GM19397 (cell line): ENCODE data around the gene PDE5A.

Experiments used
- ATAC-seq: cut with Tn5 transposase; IDR thresholded peaks from one replicate; pipeline ENCODE4 v1.9.1; 2021; ENCODE audit warnings: mild to moderate bottlenecking, moderate library complexity; ENCODE audit not compliant: unreplicated experiment

PDE5A gene

DNA sequence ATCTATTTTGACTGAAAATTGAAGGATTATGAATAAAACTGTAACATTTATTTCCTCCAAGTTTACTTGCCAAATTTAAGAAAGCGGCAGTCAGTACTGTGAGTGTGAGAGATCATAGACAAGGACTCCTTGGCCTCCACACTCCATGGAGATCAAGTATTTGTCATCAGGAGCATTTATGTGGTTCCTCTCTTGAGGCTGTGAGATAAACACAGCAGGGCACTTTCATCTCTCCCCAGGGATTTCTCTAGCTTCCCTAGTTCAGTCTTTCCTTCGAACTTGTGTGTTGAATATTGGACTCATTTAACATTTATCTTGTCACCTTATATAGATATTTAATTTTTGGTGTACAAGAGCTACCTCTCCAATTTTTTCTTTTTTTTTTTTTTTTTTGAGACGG, 40.8 kb downstream of the PDE5A start:
- ATAC-seq = no peak

DNA sequence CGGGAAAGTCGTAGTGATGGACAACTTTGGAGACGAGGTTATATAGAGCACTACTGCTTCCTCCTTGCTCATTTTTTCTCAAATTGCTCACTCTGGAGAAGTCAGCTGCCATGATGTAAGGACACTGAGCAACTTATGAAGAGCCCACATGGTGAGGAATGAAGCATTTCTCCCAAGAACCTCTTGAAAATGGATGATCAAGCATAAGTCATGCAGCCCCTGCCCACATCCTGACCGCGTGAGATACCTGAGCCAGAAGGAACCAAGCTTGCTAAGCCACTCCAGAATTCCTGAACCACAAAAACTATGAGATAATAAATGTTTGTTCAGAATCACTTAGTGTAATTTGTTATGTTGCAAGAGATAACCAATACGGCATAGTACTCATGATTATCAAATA, 42.8 kb downstream of the PDE5A start:
- no peak for ATAC-seq

DNA sequence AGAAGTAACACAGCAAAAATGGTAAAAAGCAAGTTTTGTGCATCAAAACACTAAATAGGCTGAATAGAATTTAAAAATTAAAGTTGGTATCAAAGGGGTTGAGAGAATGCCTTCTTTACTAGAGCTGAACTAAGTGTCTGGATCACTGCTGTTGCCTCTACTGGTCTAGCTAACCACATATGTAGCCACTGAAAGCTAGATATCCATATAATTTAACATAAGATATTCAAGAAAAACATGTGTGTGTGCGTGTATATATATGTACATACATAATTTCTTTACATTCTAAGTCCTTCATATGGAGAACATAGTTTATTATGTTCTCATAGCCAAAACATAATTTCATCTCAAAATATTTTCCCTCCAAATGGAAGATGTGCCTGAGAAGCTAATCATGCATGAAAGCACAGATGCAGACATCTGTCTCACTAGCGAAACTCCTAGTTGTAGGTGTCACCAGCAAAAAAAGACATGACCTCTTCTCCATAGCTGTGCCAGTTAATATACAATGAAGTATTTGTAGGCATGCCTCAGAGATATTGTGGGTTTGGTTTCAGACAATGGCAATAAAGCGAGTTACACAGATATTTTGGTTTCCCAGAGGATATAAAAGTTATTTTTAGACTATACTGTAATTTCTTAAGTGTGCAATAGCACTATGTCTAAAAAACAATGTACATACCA, 47.3 kb downstream of the PDE5A start:
- ATAC-seq = peak; percentile 53

DNA sequence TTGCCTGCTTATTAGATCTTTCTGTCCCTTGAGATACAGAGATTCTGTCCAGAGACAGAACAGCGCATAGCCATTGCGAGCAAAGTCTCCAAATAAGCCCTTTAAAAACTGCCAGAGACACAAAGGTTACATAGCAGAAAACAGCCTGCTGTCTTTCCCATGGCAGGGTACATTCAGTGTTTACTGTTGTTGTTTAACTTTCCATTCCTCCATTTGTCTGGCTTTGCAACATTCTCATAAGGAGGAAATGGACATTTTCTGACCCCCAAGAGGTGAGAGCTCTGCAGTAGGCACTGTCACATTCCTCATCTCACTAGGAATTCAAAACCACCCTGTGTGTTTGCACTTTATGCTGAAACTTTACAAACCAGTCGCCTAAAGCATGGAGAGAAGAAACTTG, 48.3 kb downstream of the PDE5A start:
- no peak for ATAC-seq

DNA sequence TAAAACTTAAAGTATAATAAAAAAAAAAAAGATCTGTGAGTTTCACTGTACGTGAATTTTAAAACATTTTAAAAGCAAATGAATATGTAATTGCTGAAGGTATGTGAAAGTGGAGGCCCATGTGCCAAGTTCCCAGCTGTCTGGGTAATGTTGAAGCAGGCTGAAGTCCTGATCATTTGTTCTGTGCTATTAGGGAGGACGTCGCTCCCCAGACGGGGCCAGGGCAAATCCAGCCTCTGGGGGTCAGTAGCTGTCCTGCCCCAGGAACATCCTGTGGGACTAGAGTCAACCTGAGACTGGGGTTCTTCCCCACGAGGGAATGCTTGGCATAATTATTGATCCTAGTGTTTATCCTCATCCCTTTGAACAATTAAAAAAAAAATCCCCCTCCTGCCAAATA, 48.8 kb downstream of the PDE5A start:
- no peak for ATAC-seq

DNA sequence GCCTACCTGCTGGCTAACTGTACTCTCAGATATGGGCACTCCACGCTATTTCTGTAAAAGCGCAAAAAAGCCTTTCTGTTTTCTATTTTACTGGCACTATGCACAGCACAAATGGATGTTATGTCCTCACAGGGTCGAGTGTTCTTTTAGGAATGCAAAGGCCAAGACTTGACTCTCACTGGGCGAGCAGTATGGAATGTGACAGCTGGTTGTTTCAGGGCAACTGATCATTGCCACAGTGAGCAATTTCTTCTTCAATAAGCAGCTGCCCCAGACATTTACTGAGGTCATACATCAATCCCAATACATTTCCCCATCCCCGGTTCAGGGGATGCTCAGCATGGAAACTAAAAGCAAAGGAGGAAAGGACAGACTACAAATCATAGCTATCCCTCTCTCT, 58.2 kb downstream of the PDE5A start:
- no peak for ATAC-seq

DNA sequence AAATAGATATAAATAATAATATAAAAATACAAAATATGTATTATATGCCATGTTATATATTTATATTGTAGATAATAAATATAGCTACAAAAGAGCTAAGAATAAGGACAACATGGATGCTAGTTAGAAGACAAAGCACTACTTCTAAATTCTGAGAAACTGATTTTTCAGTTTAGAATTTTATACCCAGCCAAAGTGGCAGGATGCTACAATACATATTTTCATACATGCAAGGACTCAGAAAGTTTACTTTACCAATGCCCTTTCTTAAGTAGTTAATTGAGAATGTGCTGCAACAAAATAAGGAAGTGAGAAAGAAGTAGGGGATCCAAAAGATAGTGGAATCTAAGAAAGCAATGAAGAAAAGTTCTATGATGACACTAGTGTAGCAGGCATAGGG, 64.5 kb downstream of the PDE5A start:
- ATAC-seq = no peak

DNA sequence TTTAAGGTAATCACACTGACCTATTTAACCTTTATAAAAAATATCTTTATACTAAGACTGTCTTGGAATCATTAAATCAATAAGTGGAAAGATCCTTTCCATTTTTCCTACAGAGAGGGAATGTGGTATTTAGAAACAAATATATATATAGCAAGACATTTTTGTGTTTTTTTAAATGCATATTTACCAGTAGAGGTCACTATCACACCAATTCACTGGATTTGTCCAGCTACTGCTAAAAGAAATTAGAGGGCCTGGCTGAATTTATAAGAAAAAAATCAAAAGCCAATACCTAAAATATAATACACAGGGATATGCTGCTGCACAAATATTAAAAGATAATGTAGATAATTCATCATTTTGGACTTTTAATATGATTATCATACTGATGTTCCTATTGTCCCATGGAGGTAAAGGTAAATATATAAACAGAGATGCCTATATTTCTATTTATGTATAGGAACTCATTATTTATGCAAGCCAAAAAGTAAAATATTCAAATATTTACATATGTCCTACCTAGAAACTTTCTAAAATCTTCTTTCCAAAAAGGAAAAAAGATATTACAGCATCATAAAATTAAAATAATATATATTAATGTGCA, 69.5 kb downstream of the PDE5A start:
- ATAC-seq = no peak

DNA sequence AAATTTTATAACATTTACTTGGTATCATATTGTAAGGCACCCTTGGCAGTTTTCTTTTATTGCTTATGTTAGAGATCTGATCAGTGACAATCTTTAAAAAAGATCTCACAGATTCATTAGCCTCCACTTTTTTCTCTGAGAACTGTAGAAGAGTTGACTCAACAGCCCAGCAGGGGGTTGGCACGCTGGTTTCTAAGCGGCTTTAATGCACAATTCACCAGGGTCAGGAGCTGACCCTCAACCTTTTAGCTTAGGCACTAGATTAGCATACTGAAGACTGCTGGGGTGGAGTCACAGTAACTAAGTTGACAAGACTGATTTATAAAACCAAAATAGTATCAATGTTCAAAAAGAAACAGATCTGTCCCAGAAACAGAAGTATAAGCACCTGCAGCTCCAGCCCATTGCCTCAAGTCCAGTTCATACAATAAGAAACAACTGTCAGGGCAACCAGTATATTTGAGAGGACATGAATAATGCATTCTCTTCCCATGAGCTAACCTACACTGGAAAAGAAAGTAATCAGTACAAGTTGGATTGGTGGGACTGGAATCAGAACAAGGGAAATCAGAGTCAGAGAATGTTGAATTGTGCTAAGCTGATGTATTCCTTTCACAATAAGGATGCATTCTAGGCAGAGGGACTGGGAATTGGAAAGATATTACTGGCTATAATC, 77.6 kb downstream of the PDE5A start:
- no peak for ATAC-seq

DNA sequence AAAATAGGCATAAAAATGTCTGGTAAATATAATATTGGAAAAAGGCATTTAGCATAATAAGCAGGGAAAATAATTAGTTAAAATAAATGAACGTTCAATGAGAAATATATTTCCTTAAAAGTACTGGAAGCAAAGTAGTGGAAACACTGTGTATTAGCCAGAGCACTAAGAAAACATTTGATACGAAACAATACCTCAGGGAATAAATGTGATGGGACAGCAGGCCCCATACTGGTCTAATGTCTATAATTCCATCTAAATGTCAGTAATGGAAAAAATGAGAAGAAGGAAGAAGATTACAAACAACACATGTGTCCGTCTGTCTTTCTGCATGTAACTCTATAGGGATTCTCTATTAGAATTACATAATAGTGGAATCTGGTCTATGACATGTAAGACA, 79.0 kb downstream of the PDE5A start:
- no peak for ATAC-seq

DNA sequence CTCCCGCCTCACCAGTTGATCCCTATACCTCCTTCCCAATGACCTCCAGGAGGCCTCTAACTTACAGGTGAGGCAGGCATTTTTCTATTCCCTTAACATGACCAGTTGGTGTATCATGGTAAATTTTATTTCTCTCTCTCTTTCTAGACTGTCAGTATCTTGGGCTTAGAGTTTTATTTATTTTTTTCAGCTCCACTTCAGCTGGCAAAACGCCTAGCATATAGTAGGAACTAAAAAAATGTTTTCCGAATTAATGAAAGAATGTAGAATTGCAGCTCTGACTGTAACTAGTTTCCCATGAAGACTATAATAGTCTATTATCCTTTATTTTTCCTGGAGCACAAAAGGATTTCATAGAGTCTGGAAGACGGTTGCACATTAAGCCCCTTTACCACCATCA, 84.8 kb downstream of the PDE5A start:
- no peak for ATAC-seq

DNA sequence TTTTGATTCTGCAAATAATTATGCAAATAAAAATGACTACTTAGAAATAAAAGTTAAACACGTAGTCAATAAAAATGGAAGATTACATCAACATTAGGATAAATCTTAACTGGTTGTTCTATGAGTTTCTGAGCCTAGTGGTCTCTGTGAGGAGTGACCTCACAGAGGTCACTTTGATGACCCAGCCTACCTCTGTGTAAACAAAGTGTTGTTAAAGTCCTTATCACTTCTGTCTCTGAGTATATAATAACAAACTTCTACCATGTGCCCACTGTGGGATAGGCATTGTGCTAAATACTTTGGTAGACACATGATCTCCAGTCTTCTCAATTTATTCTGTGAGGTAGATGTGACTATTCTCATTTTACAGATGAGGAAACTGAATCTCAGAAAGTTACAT, 85.4 kb downstream of the PDE5A start:
- no peak for ATAC-seq

DNA sequence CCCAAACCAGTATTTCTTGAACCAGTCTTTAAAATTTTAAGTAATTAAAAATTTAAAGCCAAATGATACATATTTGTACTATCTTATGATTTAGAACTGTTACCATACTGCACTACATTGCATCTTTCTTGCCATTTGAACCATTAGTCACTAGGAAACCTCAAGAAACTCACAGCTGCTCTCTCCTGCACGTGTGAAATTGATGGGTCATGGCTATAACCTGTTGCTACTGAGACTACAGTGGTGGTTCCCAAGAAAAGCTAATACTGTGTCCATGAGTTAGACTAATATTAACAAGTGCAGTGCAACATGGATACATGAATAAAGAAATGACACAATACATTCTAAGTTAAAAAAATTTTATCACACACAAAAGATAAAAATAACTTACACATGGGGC, 88.4 kb downstream of the PDE5A start:
- ATAC-seq = no peak

DNA sequence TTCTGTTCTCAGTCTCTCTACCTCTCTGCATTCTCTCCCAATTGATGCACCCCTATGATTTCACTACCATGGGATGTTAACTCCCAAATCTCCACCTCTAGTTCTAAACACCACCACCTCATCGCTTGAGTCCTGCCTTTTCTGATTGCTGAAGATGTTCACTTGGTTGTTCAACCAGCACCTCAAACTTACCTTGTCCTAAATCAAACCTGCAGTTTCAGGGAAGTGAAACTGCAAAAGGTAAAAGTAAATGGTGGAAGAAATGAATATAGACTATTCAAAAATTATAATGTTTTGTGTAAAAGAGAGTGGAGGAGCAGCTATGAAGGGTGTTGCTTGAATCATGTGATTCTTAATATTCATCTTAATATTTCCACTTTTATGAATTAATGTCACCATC, 91.0 kb downstream of the PDE5A start:
- no peak for ATAC-seq

DNA sequence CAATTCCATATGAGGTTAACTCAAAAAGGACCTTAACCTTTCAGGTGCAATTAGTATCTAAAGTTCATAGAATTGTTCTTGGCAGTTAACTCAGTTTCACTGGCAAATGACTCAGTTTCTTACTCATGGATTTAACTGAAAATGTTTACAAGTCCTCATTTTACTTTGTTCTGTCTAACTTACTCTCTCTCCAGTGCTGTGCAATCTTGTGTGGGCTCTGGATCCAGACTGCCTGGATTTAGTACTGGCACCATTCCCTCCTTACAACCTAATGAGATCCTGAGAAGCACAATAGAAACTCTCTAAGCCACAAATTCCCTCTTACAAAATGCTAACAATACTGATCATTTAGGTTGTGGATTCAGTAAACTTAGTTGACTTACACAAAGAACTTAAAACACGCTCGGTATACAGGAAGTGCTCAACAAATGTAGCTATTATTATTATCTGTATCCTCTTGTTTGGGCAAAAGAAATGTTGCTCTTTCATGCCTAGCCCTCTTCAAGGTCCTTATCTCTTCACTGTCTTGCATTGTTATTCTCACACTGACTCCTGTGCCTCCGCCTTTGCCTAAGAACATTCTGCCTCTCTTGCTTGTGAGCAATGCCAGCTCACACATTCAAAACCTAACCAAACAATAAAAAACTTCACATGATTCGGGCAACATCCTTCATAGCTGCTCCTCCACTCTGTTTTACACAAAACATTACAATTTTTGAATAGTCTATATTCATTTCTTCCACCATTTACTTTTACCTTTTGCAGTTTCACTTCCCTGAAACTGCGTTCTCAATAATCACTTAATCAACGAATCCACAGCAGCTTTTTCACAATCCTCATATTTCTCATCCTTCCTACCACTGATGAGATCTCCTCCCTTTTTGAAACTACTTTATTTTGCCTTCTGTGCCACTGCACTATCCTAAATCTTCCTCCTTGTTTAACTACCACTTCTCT, 91.8 kb downstream of the PDE5A start:
- ATAC-seq = no peak

DNA sequence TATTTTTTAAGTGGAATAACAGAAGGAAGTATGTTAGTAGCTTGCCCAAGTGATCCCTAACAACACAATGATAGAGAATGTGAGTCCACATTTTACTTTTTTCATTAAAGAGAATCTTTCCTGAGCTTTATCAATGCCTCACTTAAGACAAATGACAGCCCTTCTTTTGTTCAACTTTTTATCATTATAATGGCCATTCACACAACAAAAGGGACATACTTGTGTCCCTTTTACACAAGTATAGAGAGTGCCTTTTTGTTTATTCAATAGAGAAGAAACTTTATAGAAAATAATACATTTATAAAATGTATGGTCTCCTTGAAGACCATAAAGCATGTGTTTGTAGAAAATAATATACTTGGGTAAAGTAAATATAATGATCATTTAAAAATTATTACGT, 96.3 kb downstream of the PDE5A start:
- ATAC-seq = no peak

DNA sequence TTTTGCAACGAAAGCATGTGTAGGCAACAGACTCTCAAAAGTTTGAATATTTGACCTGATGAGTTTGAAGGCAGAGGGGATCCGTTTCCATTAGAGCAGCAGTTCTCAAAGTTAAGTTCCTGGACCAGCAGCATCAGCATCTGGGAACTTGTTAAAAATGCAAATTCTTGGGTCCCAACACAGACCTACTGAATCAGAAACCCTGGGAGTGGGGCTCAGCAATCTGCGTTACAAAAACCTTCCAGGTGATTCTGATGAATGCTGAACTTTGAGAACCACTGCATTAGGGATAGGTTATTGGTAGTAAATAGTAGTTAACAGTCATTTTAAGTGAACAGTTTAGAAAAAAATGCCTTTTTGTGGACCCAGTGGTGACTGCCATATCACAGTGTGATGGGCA, 98.8 kb downstream of the PDE5A start:
- ATAC-seq = no peak

DNA sequence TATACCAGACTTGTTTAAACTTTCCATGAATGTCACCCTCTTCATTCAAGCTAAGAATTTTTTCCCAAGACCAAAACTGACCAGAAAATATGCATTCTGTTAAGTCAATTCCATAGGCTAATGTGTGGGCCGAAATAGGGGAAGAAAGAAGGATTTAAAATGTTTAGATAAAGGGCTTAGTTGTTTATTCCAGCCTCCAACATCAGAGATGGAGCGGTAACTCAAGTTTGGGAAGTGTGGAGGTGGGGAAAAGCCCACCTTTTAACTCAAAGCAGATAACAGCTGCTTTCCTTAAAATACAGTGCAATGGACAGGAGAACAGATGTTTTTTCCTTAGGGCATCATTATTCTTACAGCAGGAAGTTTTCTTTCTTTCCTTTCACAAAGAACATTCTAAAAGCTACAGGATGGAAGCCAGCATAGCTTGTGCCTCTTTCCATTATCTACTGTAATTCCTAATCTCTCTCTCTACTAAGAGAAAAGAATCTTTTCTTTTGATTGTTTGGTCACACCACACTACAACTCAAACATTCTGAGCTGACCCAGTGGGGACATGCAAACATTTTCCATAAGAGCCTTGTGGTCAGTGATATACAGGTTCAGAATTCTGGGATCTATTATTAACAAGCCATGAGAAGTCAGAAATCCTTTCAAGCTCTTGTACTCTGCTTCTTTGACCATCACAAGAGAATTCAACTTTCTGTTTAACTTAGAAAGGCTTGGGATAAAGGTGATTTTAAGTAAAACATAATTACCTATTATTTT, 101.6 kb downstream of the PDE5A start:
- ATAC-seq = no peak

DNA sequence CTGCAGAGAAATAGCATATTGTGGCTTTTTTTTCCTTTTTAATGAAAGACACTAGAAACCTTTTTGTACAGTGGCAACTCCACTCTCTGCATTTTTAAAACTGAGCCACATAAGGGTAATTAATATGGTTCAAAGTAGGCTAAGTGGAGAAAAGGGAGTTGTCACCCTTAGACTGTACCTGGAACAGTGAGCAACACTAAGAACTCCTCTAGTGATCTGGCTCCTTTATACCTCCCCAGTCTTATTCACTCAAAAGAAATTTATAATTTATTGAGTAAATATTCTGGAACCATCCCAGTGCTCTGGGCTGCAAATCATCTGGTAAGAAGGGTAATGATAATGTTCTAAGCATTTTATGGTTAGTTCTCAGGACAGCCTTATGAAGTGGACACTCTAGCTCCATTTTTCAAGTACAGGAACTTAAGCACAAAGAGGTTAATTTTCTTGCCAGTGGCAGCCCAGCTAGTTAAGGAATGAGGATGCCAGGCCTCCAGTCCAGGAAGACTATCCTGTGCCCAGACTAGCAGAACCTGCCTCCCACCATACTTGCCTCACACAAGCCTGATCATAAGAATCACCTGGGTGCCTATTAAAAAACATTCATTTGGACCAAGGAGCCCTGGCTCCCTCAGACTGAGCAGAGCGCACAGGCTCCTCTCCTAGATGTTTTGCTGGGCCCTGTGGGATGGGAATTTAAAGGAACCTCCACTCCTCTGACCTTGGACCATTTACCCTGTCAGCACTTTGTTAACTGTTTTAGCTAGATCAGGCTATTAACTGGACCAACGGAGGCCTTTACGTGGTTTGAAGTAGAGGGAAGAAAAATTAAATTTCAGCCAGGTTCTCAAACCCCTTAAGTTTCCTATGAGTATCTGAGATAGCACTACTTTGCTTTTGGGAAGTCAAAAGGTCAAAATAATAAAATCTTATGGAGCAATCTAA, 102.6 kb downstream of the PDE5A start:
- no peak for ATAC-seq
